Frontal cortex (tissue), 4 donors: Measurements from ENCODE around the gene DENND10. TPM values are rescaled to one million over a fixed set of nuclear protein-coding genes. Genes with fewer than 3 reads are reported as not detected.
"Not testable (repeated sequence)": the region's sequence is repeated elsewhere in the genome, so short reads cannot be mapped to it uniquely, and the experiment has no call there.

Experiments used
- DNase-seq, 2 donors: peaks; one replicate each; pipeline ENCODE4 v3.0.0; 2012; ENCODE audit warnings: low spot score in 2 of 2
- FAIRE-seq: peaks from 2 replicates; lab custom pipeline; 2012; peaks lifted over from hg19 to GRCh38; lab: Jason Lieb, UNC
- small RNA-seq: library from RNA; depleted of rRNA; stranded (forward); fragments of <200 nt; gene quantifications from one replicate; pipeline ENCODE3, GENCODE V24; 2014
- total RNA-seq: library from RNA; depleted of rRNA; stranded (reverse); fragments of >200 nt; gene quantifications from one replicate; pipeline ENCODE4 v1.2.3, GENCODE V29; 2014
- donor health status: control.
- donor health status: control.
- donor health status: control.

The DENND10 gene
- total RNA-seq, 1 donor from 2014 or later, result 70.1 TPM

DNA sequence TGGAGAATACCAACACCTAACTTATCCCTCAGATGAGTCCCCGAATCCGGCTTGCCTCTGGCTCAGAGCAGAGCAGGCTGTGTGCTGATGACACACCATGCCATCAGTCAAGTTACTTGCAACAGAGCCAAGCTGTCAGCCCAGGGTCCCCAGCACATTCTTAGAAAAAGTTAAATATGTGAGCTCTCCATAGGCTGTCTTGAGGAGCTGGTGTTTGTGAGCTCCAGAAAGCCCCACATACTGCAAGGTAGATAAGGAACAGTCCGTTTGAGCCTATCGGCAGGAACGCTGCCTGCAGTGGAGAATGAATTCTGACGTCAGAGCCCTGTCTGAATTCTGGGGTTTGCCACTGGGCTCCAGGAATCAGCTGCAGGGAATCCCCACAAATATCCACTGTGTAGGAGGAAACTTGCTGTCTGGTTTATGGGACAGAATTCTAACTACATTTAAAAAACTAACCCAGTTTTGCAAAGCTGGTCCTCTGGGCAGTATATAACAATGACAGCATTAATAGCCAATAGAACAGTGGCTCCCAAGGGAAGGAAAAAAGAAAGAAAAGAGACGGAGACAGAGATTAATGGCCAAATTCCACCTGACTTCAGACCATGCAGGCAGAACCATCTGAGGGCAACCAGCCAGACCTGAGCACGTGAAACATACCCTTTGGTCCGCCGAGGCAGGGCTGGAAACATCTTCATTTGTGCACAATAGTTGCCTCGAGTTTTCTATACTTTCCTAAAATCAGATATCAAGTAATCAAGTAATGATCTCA is 58.0 kb downstream of the DENND10 start:
- FAIRE-seq, result no peak

DNA sequence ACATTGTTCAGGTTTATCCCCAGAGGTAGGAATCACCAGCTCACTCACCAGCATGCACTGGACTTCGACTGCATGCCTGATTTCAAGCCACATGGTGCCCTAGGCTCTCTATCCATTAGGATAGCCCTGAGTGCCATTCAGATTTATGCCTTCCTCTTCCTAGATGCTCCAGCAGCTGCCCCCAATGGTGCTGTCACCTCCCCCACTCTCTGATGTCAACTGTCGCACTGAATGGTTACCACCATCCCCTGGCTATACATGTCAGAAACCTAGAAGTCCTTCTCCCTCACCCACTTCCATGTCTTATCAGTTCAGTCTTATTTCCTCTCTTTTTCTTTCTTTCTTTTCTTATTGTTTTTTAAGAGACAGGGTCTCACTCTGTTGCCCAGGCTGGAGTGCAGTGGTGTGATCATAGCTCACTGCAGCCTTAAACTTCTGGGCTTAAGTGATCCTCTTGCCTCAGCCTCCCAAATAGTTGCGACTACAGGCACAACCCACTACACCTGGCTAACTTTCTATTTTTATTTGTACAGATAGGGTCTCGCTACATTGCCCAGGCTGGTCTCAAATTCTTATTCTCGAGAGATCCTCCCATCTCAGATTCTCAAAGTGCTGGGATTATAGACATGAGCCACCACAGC is 58.7 kb downstream of the DENND10 start:
- DNase-seq (no peak), FAIRE-seq (no peak)

More for the DNA sequence above, 58.0 kb downstream of the DENND10 start:
- peak in 1 of 2 donors; percentile 29 for DNase-seq

DNA sequence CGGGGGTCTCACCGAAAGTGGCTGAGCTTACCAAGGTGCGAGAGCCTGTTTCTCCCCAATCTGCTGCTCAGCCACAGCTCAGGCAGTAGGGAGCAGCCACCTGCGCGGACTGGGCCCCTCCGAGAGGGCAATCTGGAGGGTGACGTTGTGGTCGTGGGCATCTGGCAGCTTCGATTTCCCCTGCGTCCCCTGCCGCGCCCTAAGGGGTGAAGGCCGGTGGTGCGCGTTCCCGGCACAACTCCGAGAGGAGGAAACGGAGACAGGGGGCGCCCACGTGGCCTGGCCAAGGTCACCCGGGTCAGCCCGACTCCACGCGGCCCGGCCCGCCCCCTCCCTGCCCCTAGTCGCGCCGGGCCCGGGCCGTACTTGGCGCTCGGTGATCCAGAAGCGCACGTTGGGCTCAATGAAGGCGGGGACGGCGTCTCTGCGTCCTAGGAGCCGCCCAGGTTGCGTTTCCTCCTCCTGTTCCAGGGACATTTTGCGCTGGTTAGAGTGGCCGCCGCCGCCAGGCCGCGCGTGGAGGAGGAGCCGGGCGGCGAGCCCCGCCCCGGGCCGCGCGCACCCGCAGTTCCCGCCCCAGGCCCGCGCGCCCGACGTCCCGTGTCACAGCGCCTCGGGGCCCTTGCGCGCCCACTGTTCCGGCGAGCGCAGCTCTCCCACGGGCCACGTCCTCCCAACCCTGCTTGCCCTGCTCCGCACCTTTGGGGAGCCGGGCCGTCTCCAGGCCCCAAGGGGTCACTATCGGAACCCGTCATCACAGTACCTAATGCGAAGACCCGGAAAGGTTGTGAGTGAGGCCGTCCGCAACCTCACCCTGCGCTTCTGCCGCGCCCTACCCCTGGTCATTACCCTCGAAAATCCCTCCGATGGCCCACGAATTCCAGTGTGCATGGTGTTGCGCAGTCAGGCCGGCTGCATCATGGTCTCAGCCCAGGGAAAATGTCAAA is 61.5 kb downstream of the DENND10 start, which contains the start of gene SFXN4:
TSS of gene SFXN4 (minus strand) at position 544 of the 947 bp plus-strand sequence. CDS start at position 477, 67 bp downstream.
- peak; percentile 85 to 88 for DNase-seq
- FAIRE-seq, result no peak

DNA sequence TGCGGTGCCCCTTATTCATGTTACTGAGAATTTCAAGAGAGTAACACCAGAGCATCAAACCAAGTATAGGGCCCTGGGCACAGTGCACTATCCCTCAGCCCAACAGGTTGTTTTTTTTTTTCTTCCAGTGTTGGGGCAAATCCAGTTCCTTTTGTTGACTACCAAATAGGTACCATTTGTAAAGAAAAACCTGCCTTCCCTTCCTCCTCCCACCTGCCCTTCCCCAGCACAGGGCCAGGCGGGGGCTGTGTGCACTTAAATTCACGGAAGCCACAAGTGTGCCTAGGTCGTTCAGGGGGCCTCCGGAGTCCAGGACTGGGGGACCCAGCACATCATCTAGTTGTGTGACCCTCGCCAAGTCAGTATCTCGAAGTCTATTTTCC is 62.2 kb downstream of the DENND10 start:
- no peak for DNase-seq

DNA sequence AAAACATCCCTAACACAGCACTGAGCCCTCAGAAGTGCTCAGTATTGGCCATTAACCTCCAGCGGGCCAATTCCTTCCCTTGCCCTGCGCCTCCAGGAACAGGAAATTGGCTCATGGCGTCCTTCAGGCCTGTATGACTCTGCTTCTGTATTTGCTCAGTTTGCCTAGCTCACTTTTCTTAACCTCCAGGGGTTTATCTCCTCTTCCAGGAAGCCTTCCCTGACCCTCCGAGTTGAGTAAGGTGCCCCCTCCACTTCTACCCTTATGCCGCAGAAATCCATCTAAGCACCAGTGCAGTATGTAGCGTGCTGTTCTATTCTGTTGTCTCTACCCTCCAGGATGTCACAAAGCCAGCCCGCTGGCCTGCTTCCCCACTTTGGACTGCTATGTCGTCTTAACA is 62.7 kb downstream of the DENND10 start:
- no peak for FAIRE-seq
- DNase-seq, result no peak

More for the DNA sequence above, 62.2 kb downstream of the DENND10 start:
- FAIRE-seq, result no peak

DNA sequence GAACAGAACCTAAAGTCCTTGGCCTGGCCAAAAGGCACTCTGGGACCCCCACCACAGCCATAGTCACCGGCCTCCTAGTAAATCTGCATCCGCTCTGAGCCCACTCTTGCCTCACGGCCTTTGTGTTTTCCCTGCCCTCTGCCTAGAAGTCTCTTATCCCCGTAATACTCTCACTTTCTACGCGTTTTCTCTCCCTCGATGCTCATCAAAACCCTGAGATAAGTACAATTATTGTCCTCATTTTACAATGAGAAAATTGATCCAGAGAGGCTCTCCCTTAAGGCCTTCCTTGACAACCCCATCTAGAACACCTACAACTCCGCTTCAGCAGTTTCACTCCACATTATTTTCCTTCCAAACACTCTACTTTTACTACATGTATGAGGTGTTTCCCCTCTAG is 63.1 kb downstream of the DENND10 start:
- FAIRE-seq (no peak), DNase-seq (no peak)

DNA sequence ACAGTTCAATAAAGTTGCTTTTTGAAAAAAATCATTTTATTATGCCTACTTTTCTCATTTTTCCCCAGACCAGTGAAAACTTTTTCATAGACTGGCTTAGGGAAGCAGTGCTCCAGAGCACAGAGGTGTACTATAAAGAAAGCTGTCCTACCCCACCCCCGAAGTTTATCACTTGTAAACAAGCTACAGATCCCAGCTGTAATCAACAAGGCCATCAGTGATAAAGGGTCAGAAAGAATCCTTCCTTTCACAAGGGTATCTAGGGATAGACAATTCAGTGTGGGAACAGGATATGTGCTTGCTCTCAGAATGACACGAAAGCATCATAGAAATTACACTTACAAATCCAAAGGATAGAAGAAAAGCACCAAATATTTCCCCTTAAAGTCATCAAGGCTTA is 70.2 kb downstream of the DENND10 start:
- DNase-seq (no peak), FAIRE-seq (no peak)

DNA sequence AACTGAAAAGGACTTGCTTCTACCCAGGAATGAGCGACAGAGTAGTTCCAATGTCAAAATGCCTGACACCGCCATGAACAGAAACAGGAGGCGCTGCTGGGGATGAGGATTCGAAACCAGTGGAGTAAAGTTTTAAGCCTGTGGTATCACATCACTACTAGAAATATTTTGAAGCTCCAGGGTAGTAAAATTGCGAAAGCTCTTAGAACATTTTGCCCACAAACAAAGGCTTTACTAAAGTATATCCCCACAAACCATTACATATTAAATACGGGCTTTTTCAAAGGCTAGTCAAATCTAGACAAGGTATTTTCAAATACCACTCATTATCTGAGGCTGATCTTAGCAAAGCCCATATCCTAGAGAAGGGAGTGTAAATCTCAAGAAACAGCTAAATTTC is 72.3 kb downstream of the DENND10 start:
- FAIRE-seq (no peak), DNase-seq (no peak)

DNA sequence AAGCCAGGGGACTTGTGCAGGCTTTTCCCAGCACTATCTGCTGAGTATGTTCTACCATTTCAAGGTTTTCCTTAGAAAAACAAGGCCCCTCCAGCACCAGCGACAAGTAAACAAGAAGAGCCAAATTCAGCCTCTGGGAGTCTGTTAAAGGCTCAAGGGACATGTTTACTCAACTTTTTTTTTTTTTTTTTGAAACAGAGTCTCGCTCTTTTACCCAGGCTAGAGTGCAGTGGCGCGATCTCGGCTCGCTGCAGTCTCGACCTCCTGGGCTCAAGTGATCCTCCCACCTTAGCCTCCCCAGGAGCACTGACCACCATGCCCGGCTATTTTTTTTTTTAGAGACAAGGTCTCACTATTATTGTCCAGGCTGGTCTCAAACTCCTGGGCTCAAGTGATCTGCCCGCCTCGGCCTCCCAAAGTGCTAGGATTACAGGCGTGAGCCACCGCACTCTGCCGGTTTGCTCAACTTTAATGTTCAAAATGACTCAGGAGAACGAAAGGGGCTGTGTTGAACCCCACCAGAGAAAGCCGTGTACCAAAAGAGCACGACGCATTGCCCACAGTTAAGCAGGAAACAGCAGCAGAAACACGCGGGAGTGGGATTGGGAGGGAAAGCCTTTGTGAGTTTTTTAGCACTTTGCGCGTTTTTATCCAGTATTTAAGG is 73.9 kb downstream of the DENND10 start:
- FAIRE-seq (no peak), DNase-seq (no peak)

DNA sequence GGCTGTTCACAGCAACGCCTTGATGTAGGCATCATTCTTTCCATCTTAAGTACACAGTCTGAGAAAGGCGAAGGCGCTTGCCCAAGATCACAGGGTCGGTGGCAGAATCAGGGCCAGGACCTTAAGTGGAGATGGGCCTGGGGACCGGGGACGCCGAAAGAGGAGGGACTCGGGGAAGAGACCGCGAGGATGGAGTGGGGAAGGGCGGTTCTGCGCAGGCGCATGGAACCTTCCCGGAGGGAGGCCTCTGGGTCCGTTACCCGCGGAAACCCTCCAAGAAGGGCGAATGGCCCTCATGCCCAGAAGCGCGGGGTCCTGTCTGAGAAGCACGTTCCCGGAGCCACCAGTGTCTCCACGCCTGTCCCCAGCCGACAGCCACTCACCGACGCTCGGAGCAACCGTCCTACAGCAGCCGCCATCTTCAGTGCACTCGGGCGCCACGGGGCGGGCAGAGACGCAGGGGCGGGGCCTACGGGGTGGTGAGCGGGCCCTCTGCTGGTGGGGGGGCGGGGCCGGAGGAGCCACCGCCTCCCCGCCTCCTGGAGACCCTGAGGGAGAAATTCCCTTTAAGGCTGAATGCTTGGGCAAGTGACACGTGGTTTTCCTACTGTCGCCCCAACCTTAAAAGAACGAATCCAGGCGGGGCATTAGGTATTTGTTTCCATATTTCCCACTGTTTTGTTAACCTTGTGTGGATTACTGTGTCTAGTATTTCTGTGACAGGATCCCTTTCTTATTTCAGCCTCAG is 74.6 kb downstream of the DENND10 start, which contains the start of gene PRDX3:
TSS of gene PRDX3 (minus strand) at position 441 of the 748 bp plus-strand sequence. CDS start at position 419, 22 bp downstream.
- DNase-seq, result peak; percentile 81 to 85
- no peak for FAIRE-seq

DNA sequence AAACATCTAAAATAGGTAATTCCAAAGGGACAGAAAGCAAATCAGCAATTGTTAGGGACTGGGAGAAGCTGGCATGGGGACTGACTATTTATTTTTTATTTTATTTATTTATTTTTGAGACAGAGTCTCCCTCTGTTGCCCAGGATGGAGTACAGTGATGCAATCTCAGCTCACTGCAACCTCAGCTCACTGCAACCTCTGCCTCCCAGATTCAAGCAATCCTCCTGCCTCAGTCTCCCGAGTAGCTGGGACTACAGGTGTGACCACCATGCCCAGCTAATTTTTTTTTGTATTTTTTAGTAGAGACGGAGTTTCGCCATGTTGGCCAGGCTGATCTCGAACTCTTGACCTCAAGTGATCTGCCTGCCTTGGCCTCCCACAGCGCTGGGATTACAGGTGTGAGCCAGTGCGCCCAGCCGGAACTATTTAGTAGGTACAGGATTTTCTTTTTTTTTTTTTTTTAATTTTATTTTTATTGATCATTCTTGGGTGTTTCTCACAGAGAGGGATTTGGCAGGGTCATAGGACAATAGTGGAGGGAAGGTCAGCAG is 77.0 kb downstream of the DENND10 start:
- DNase-seq, FAIRE-seq: not testable (repeated sequence)

DNA sequence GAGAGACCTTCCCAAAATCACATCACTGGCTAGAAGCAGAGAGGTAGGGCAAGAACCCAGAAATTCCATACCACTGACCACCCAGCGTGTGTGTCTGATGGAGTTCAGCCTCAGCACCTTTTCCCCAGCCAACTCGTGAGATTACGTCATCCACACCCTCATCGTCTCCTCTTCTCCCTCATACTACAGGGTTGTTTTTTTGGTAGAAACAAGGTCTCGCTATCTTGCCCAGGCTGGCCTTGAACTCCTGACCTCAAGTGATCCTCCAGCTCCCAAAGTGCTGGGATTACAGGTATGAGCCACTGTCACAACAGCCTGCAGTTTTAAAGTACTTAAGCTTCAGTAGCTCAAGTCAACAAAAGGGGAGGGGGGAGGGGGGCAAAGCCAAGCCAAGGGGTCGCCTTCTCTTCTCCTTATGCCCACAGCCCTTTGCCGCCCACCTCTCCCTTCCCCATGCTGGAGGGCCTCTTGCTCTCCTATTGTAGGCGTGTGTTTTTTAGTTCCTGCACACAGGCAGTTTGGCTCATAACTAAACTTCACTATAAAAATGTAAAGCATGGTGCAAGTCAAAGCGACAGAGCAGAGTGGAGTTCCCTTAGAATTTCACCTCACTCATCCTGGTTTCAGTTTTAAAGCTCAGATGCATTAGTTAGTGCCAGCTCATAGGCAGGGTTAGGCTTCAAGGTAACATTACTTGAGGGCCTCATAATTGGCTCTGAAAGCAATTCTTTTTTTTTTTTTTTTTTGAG is 79.9 kb downstream of the DENND10 start:
- DNase-seq, result no peak
- FAIRE-seq, result no peak

Small RNA genes within 50 kb of the gene (small RNA-seq; reads per million reads assigned to genes)
- gene AL355598.1, result not detected
- not detected for gene RF00413
- not detected for gene SNORA19

Other genes with a start within 250 kb of the DENND10 start
- 7.3 TPM for gene NANOS1, start 74.4 kb upstream of the DENND10 start, total RNA-seq
- 66.4 TPM for gene EIF3A, start 23.3 kb upstream of the DENND10 start, total RNA-seq
- gene SFXN4, start 61.6 kb downstream of the DENND10 start, total RNA-seq, result 21.6 TPM
- gene PRDX3, start 74.7 kb downstream of the DENND10 start, total RNA-seq, result 113 TPM
- gene GRK5, start 103.5 kb downstream of the DENND10 start, total RNA-seq, result 11.4 TPM